Liver (tissue), 9 donors: ENCODE data around the gene NDUFB11. TPM values are rescaled to one million over a fixed set of nuclear protein-coding genes. Genes with fewer than 3 reads are reported as not detected.

Experiments
- DNase-seq: peaks from one replicate; pipeline ENCODE4 v3.0.0-alpha.2; 2017; ENCODE audit warnings: low spot score
- H3K27ac ChIP-seq, 2 donors: one replicate each; pipeline ENCODE4 v1.7.0; 2013; ENCODE audit warnings: inconsistent platforms in 2 of 2, low read length in 2 of 2, control low read depth in 1 of 2, low read depth in 1 of 2, mild to moderate bottlenecking in 1 of 2
- H3K27me3 ChIP-seq, 4 donors: one replicate each; pipeline versions ENCODE4 v1.6.1 to v1.7.0; 2013; ENCODE audit warnings: low read length in 3 of 4, inconsistent platforms in 1 of 4, mild to moderate bottlenecking in 1 of 4, moderate library complexity in 1 of 4; ENCODE audit not compliant: control insufficient read depth in 4 of 4, insufficient read depth in 4 of 4
- H3K36me3 ChIP-seq, 4 donors: one replicate each; pipeline versions ENCODE4 v1.6.1 to v1.7.0; 2013; ENCODE audit warnings: low read length in 3 of 4, mild to moderate bottlenecking in 3 of 4, low read depth in 1 of 4, moderate library complexity in 1 of 4; ENCODE audit not compliant: control insufficient read depth in 4 of 4, insufficient read depth in 3 of 4
- H3K4me1 ChIP-seq, 4 donors: one replicate each; pipeline versions ENCODE4 v1.6.1 to v1.7.0; 2013; ENCODE audit warnings: low read length in 3 of 4, mild to moderate bottlenecking in 3 of 4, moderate library complexity in 1 of 4; ENCODE audit not compliant: control insufficient read depth in 4 of 4, insufficient read depth in 4 of 4
- H3K4me3 ChIP-seq, 3 donors: one replicate each; pipeline versions ENCODE4 v1.6.1 to v1.7.0; 2013; ENCODE audit warnings: low read length in 3 of 3, control low read depth in 1 of 3, low read depth in 1 of 3, mild to moderate bottlenecking in 1 of 3
- H3K9ac ChIP-seq, 2 donors: one replicate each; pipeline ENCODE4 v1.7.0; 2013; ENCODE audit warnings: low read length in 2 of 2, mild to moderate bottlenecking in 2 of 2, moderate library complexity in 2 of 2, control low read depth in 1 of 2, low read depth in 1 of 2
- H3K9me3 ChIP-seq, 4 donors: one replicate each; pipeline versions ENCODE4 v1.6.1 to v1.7.0; 2013; ENCODE audit warnings: low read length in 3 of 4; ENCODE audit not compliant: control insufficient read depth in 4 of 4
- CTCF ChIP-seq: fragments of 150-350 bp; IDR thresholded peaks from 2 replicates; pipeline ENCODE4 v1.5.1; 2017; ENCODE audit warnings: improper control_type of control experiment, low read depth, low read length; ENCODE audit not compliant: missing input control
- EGR1 ChIP-seq, 2 donors: IDR thresholded peaks; 2 replicates each; pipeline ENCODE4 v1.6.1; 2016 to 2018; ENCODE audit warnings: antibody characterized with exemption in 2 of 2, low read depth in 2 of 2
- FOXA1 ChIP-seq: IDR thresholded peaks from 2 replicates; pipeline ENCODE4 v1.6.1; 2016; ENCODE audit warnings: antibody characterized with exemption
- FOXA2 ChIP-seq: IDR thresholded peaks from 2 replicates; pipeline ENCODE4 v1.6.1; 2016; ENCODE audit warnings: antibody characterized with exemption
- GABPA ChIP-seq, 2 donors: IDR thresholded peaks in 1 of 2; conservative IDR thresholded peaks in 1 of 2; 2 replicates each; pipeline ENCODE4 v1.6.1; 2016; ENCODE audit warnings: antibody characterized with exemption in 2 of 2, mild to moderate bottlenecking in 1 of 2, moderate library complexity in 1 of 2
- HNF4A ChIP-seq, 2 donors: conservative IDR thresholded peaks; 2 replicates each; pipeline ENCODE4 v1.6.1; 2016; ENCODE audit warnings: antibody characterized with exemption in 2 of 2, mild to moderate bottlenecking in 2 of 2
- HNF4G ChIP-seq: IDR thresholded peaks from 2 replicates; pipeline ENCODE4 v1.6.1; 2016; ENCODE audit warnings: antibody characterized with exemption
- JUND ChIP-seq, 2 donors: IDR thresholded peaks; 2 replicates each; pipeline ENCODE4 v1.6.1; 2016; ENCODE audit warnings: antibody characterized with exemption in 2 of 2
- NR2F2 ChIP-seq: IDR thresholded peaks from 2 replicates; pipeline ENCODE4 v1.6.1; 2016; ENCODE audit warnings: antibody characterized with exemption
- RAD21 ChIP-seq, 2 donors: IDR thresholded peaks; 2 replicates each; pipeline ENCODE4 v1.6.1; 2016; ENCODE audit warnings: antibody characterized with exemption in 2 of 2, mild to moderate bottlenecking in 2 of 2
- REST ChIP-seq: IDR thresholded peaks from 2 replicates; pipeline ENCODE4 v1.6.1; 2016; ENCODE audit warnings: antibody characterized with exemption, mild to moderate bottlenecking
- RXRA ChIP-seq, 2 donors: IDR thresholded peaks; 2 replicates each; pipeline ENCODE4 v1.6.1; 2017 to 2018; ENCODE audit warnings: antibody characterized with exemption in 2 of 2, mild to moderate bottlenecking in 1 of 2
- SP1 ChIP-seq: IDR thresholded peaks from 2 replicates; pipeline ENCODE4 v1.6.1; 2018; ENCODE audit warnings: antibody characterized with exemption, mild to moderate bottlenecking
- TAF1 ChIP-seq: conservative IDR thresholded peaks from 2 replicates; pipeline ENCODE4 v1.6.1; 2016; ENCODE audit warnings: antibody characterized with exemption, mild to moderate bottlenecking
- YY1 ChIP-seq: IDR thresholded peaks from 2 replicates; pipeline ENCODE4 v1.6.1; 2016; ENCODE audit warnings: antibody characterized with exemption, mild to moderate bottlenecking
- ZBTB33 ChIP-seq: IDR thresholded peaks from 2 replicates; pipeline ENCODE4 v1.6.1; 2016; ENCODE audit warnings: antibody characterized with exemption
- WGBS: extraction: QIAGEN DNeasy Blood & Tissue Kit; methylation state at CpG from one replicate; pipeline ENCODE4 v1.1.7; 2013; 5-methylcytosine and 5-hydroxymethylcytosine counted together
- polyA plus RNA-seq, 2 donors: library from polyadenylated mRNA; stranded (reverse) in 1 of 2; unstranded in 1 of 2; fragments of 200-250 nt in 1 of 2; fragments of >200 nt in 1 of 2; fragmentation: Nextera tagmentation in 1 of 2; extraction: Ambion mirVana in 1 of 2; gene quantifications; one replicate each; pipeline versions ENCODE4 v1.2.1 to v1.2.3, GENCODE V29; 2013 to 2015
- total RNA-seq, 2 donors: library from RNA; depleted of rRNA; stranded (reverse); fragments of >200 nt; gene quantifications; one replicate each; pipeline ENCODE4 v1.2.3, GENCODE V29; 2014
- TF ChIP-seq, protein P1 (sequence below): IDR thresholded peaks from 2 replicates; pipeline ENCODE4 v1.6.1; 2016; ENCODE audit warnings: antibody characterized with exemption
- TF ChIP-seq, protein P2 (sequence below): IDR thresholded peaks from 2 replicates; pipeline ENCODE4 v1.6.1; 2016; ENCODE audit warnings: antibody characterized with exemption
- donor health status: healthy.
- donor health status: healthy.
- donor health status: healthy.
- donor health status: healthy.
- donor health status: healthy.

NDUFB11 gene
- total and polyA plus RNA-seq, 4 donors, result 23.6 to 127 (median 66.5) TPM

DNA sequence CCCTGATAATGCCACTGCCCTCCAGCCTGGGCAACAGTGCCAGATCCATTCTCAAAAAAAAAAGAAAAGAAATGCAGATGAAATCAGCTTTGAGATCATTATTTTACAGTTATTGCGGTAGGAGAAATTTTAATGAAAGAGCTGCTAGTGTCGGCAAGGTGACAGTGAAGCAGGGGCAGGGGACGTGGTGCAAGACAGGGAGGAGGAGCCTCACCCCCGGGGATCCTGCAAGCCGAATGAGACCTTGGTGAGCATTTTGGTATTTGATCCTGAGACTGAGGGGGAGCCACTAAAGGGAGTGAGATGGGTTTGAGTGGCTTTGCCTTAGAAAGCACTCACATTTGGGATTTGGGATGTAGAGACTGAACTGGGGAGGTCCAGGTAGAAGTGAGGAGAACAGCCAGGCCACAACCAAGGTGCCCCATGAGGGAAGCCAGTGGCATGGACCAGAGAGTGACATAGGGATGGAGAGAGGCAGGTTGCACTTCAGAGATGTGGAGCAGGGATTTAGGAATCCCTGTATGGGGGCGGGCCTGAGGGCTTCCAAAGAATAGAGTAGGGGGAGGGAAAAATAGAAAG, 24.1 kb upstream of the NDUFB11 start:
- no peak for DNase-seq
- Histone ChIP-seq H3K4me3 (no peak overlapping the region), H3K36me3 (peaks cover 2 to 19% (median 7%) of the 10 kb centered on the region in 4 donors), H3K27me3 (no peaks in the 10 kb centered on the region), H3K4me1 (peaks cover 2 to 10% (median 6%) of the 10 kb centered on the region in 4 donors), H3K9ac (no peak overlapping the region), H3K27ac (no peak overlapping the region), H3K9me3 (no peaks in the 10 kb centered on the region)
- TF ChIP-seq EGR1 (IDR thresholded peaks at IDR 0.05; ENCODE audit: low read depth in 2 of 2), result no peak
- TF ChIP-seq RXRA (IDR thresholded peaks at IDR 0.05), result no peak
- TF ChIP-seq ZBTB33, result no peak
- TF ChIP-seq, protein P1, sequence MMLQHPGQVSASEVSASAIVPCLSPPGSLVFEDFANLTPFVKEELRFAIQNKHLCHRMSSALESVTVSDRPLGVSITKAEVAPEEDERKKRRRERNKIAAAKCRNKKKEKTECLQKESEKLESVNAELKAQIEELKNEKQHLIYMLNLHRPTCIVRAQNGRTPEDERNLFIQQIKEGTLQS, result no peak
- TF ChIP-seq GABPA (IDR thresholded peaks at IDR 0.05 in 1 of 2, conservative IDR thresholded peaks at IDR 0.05 in 1 of 2), result no peak
- TF ChIP-seq TAF1, result no peak
- TF ChIP-seq CTCF, result no peak
- TF ChIP-seq JUND (IDR thresholded peaks at IDR 0.05), result no peak
- TF ChIP-seq REST, result no peak
- TF ChIP-seq NR2F2, result no peak
- TF ChIP-seq, protein P2, sequence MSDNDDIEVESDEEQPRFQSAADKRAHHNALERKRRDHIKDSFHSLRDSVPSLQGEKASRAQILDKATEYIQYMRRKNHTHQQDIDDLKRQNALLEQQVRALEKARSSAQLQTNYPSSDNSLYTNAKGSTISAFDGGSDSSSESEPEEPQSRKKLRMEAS, result no peak
- TF ChIP-seq HNF4G, result no peak
- TF ChIP-seq FOXA2, result no peak
- no peak for TF ChIP-seq FOXA1
- TF ChIP-seq HNF4A (conservative IDR thresholded peaks at IDR 0.05), result no peak
- TF ChIP-seq YY1, result no peak
- TF ChIP-seq SP1, result no peak
- no peak for TF ChIP-seq RAD21 (IDR thresholded peaks at IDR 0.05)
- WGBS, result 94% methylated on average over 6 of the region's 6 CpGs
